GM18873 (cell line): ENCODE measurements around the gene NR5A2.
"Not testable (repeated sequence)": the region's sequence is repeated elsewhere in the genome, so short reads cannot be mapped to it uniquely, and the experiment has no call there.

Source experiments
- ATAC-seq: cut with Tn5 transposase; IDR thresholded peaks from one replicate; pipeline ENCODE4 v1.9.1; 2021; ENCODE audit warnings: mild to moderate bottlenecking, moderate library complexity, moderate number of reproducible peaks; ENCODE audit not compliant: unreplicated experiment, low FRiP score

NR5A2 gene

DNA sequence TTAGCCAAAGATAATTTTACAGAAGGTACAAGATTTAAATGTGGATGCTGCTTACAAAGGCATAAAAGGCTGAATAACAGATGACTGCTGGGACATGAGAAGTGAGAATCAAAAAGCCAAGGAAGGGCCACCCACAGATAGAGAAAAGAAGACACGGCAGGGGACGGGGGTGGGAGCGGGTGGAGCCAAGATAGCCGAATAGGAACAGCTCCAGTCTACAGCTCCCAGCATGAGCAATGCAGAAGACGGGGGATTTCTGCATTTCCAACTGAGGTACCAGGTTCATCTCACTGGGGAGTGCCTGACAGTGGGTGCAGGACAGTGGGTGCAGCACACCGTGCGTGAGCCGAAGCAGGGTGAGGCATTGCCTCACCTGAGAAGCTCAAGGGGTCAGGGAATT lies 157.7 kb downstream of the NR5A2 start:
- not testable (repeated sequence) for ATAC-seq

DNA sequence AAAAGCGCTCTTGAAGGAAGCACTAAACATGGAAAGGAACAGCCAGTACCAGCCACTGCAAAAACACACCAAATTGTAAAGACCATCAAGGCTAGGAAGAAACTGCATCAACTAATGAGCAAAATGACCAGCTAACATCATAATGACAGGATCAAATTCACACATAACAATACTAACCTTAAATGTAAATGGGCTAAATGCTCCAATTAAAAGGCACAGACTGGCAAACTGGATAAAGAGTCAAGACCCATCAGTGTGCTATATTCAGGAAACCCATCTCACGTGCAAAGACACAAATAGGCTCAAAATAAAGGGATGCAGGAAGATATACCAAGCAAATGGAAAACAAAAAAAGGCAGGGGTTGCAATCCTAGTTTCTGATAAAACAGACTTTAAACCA lies 159.8 kb downstream of the NR5A2 start:
- ATAC-seq = not testable (repeated sequence)

DNA sequence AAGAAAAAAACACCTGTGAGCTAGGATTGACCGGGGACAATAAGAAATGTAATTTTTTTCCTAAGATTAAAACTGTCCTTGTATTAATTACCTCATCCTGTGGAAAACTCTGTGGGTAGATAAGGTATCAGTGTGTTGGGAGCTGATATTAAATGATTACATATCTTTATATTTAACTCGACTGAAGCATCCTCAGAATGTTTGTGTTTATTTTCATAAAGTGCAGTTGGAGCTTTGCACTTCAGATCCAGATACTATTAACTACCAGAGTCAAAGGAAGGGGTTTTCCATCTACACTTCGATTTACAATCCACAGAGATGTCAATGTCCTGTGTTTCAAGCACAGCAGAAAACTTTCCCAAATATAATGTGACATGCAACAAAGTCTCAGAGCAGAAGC lies 164.5 kb downstream of the NR5A2 start:
- ATAC-seq = no peak

DNA sequence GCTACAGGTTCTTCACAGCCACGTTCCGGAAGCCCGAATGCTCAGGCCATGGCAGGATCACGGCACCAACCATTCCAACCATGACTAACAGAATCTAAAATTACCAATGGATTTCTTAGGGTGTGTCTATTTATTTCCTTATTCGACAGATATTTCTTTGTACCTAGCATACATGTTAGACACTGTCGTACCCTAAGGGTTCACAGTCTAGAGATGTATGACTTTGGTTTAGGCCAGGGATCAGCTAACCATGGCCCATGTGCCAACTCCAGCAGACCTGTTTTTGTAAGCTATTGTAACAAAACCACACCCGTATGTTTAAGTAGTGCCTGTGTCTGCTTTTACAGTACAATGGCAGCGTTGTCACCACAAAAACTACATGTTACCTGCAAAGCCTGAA lies 167.0 kb downstream of the NR5A2 start:
- ATAC-seq = no peak

GRCh38 chr1:200198236-200198635 lies 170.7 kb downstream of the NR5A2 start:
- ATAC-seq = no peak

DNA sequence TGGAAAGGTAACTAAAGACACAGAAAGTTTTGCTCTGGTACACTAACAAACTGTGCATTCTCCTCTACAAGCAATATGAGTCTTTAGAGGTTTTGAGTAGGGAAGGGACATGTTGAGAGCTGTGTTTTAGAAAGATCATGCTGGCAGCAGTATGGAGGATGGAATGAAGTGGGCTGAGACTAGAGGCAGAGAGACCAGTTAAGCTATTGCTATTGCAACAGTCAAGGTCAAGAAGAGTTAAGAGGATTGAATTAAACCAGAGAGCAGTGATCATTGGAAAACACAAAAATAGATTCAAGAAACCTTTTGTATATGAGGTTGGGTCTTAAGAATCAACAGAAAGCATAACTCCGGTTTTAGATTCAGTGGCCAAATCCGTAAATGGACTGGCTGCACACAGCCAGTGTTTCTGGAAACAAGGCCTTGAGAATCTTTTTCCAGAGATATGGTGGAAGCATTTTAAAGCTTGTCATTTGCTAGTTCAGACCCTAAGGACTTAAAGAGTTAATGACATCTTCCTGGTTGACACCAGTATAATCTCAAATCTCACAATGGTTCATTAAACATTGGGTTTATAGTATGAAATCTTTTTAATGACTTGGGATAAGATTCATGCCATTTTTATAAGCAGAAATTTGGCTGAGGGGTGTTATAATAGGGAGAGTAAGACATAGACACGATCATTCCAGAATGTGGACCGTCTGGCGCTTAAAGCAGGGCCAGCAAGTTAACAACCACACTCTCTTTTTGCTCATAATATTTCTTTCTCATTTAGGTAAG lies 177.9 kb downstream of the NR5A2 start:
- no peak for ATAC-seq

GRCh38 chr1:200206340-200206739 lies 178.8 kb downstream of the NR5A2 start:
- no peak for ATAC-seq

DNA sequence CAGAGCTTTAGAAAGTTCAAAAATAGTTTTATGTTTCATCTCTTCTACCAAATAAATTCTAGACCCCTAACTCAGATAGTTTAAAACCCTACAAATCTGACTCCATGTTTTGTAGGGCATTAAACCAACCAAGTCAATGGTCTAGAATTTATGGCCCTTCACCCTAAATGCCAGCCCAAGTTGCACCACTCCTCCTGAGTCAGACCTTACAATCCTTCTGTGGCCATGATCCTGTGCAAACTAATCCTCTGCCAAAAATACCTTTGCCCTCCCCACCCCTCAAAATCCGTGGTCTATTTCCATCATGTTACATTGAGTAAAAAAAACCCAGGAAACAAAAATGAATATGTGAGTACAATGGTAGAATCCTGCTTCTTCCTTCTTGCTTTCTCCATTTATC lies 179.3 kb downstream of the NR5A2 start:
- no peak for ATAC-seq

DNA sequence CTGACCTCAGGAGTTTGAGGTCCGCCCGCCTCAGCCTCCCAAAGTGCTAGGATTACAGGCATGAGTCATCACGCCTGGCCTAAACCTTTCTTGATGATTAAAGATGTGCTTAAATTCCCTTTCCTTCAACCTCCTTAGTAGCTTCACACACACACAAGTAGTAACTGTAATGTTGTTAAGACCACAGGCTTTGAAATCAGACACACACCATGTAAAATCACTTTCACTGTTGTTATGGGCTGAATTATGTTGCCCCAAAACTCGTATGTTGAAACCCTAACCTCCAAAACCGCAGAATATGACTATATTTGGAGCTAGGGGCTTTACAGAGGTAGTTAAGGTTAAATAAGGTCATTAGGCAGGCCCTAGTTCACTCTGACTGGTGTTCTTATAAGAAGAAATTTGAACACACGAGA lies 180.2 kb downstream of the NR5A2 start:
- ATAC-seq = peak; percentile 79

DNA sequence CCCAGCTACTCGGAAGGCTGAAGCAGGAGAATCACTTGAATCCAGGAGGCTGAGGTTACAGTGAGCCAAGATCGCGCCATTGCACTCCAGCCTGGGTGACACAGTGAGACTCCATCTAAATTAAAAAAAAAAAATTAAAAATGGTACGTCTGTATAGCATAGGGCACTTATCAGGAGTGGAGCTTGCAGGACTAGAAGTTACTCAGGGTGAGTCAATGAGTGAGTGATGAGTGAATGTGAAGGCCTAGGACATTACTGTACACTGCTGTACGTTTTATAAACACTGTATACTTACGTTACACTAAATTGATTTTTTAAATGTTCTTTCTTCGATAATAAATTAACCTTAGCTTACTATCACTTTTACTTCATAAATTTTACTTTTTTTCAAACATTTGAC lies 183.6 kb downstream of the NR5A2 start:
- ATAC-seq = no peak

DNA sequence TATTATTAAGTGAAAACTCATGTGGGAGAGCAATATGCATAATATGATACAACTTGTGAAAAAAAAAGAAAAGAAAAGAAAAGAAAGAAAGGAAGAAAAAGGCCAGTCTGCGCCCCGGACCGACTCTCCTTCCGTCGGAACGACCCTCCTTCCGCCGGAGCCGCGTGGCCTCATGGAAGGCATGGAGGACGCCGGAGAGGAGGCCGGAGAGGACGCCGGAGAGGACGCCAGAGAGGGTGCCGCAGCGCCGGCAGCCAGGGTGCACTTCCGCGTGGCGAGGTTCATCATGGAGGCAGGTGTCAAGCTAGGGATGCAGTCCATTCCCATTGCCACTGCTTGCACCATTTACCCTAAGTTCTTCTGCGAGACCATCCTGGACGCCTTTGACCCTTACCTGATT lies 185.9 kb downstream of the NR5A2 start:
- no peak for ATAC-seq

DNA sequence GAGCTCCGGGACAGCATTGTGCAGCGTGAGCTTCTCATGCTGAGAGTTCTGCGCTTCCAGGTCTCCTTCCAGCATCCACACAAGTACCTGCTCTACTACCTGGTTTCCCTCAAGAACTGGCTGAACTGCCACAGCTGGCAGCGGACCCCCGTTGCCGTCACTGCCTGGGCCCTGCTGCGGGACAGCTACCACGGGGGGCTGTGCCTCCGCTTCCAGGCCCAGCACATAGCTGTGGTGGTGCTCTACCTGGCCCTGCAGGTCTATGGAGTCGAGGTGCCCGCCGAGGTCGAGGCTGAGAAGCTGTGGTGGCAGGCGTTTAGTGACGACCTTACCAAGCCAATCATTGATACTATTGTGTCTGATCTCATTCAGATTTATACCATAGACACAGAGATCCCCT lies 186.4 kb downstream of the NR5A2 start:
- ATAC-seq = no peak

GRCh38 chr1:200215350-200215749 lies 187.8 kb downstream of the NR5A2 start:
- ATAC-seq = no peak

DNA sequence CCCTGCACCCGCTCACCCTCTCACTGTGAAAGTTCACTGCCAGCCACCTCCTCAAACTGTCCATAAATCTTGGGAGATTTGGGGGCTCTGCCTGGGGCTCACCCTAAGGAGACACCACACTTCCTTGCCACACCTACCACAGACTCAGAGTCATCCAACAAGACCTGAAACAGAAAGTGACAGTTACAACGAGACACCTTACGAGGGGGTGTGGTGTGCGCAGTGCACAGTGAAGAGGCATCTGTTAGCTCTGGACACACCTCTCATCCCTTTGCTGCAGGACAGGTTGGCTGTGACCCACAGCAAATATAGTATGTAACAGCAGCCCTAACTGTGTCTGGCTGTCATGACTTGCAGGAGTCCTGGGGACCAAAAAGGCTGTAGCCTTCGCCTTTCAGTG lies 190.2 kb downstream of the NR5A2 start:
- ATAC-seq = no peak

DNA sequence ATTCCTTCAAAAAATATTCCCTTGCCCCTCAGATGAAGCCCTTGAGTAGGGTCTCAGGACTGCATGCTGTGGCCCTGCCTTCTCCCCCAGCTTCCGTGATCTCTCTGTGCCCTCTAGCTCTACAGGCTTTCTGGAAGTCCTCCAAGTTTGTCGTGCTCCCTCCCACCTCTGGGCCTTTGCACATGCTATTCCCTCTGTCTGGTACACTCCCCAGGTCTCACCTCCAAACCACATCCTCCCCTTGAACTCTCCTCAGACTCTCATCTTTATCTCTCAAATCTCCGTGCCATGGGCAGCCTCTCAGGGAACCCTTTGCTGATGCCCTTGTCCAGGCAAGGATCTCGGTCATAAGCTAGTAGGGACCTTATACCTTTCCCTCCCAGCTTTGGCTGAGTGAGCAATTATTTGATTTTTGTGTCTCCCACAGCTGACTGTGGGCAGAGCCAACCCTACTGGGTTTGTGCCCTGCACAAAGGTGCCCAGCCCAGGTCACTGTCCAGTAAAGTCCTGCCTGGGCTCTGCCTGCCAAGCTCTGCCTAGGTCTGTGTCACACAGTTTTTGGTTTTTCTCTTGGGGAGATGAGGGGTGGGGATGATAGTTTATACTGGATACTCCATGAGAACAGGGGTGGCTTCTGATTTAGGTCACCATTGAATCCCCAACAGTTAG lies 194.2 kb downstream of the NR5A2 start:
- no peak for ATAC-seq

GRCh38 chr1:200223207-200223606 lies 195.7 kb downstream of the NR5A2 start:
- ATAC-seq = no peak

DNA sequence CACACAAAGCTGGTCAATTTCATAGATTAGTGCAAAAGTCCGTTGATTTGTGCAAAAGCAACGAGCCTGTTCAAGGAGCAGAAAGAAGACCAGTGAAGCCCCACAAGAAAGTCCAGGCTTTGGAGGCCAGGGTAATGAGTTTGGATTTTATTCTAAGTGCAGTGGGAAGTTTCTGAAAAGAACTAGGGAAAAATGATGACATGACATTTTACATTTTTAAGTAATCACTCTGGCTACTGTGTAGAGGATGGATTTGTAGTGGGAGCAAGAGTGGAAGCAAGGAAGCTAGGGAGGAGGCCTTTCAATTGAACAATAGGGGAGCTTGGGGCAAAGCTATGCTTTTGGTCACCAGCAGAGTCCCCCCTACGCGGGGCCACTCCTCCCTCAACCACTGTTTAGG lies 196.1 kb downstream of the NR5A2 start:
- ATAC-seq = no peak

DNA sequence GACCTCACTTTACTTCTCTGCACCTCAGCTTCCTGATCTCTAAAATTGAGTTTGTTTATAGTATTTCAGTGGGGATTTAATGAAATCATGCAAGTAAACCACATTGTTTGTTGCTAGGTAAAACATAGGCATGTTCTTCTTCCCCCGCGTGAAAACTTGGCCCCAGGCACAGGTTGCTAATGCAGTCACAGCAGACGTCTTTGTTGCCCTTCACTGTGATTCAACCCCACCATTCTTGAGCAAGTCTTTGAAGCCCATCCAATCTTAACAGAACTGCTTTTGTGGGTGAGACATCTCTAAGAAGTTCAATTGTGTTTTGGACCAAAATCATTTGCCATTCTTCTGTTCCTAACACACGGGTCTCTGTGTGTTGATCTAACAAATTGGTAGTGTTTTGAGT lies 196.8 kb downstream of the NR5A2 start:
- ATAC-seq = no peak

DNA sequence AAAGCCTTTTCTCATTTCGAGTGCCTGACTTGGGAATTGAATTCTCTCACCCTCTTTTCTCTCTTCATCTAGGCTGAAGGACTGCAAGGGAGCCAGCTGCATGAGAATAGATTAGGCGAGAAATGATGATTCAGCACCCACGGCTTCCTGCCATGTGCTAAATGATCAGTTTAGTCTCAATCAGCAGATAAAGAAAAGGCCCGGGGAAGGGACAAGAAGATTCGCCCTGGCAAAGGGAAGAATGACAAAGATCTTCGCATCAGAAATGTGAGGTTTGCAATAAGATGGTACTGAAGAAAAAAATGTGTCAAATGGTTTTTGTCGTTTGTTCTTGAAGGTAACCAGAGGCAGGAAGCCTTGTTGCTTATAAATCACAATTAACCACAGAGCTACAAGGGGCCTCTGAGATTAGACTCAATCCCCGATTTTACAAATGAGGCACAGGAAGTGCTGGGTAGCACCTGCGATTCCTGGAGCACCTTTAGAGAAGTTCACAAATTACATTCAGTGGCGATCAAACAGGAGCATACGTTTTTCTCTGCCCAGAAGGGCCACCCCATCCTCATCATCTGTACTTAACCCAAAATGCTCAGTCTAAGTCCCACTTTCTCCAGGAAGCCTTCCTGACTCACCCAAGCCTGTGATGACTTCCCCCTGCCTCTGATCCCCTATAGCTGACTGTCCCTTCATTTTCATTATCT lies 198.9 kb downstream of the NR5A2 start:
- ATAC-seq = no peak

DNA sequence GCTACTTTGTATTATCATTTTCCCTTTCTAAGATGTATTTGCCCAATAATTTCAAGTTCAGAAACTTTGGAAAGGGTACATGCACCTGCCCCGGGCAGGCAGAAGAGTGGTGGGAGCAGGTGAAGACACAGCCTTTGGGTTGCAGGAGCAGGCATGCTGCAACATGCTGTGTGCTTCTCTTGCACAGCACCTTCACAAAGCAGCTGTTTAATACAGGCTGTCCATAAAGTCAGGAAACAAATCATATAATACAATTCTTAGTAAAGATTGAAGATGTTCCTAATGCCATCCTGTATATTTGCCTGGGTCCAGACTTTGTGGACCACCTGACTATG lies 199.4 kb downstream of the NR5A2 start:
- ATAC-seq = no peak
